Liver (tissue), 9 donors: Measurements from ENCODE around the gene ZNF423. TPM values are rescaled to one million over a fixed set of nuclear protein-coding genes. Genes with fewer than 3 reads are reported as not detected.

Source experiments
- DNase-seq: peaks from one replicate; pipeline ENCODE4 v3.0.0-alpha.2; 2017; ENCODE audit warnings: low spot score
- H3K27ac ChIP-seq, 2 donors: one replicate each; pipeline ENCODE4 v1.7.0; 2013; ENCODE audit warnings: inconsistent platforms in 2 of 2, low read length in 2 of 2, control low read depth in 1 of 2, low read depth in 1 of 2, mild to moderate bottlenecking in 1 of 2
- H3K27me3 ChIP-seq, 4 donors: one replicate each; pipeline versions ENCODE4 v1.6.1 to v1.7.0; 2013; ENCODE audit warnings: low read length in 3 of 4, inconsistent platforms in 1 of 4, mild to moderate bottlenecking in 1 of 4, moderate library complexity in 1 of 4; ENCODE audit not compliant: control insufficient read depth in 4 of 4, insufficient read depth in 4 of 4
- H3K36me3 ChIP-seq, 4 donors: one replicate each; pipeline versions ENCODE4 v1.6.1 to v1.7.0; 2013; ENCODE audit warnings: low read length in 3 of 4, mild to moderate bottlenecking in 3 of 4, low read depth in 1 of 4, moderate library complexity in 1 of 4; ENCODE audit not compliant: control insufficient read depth in 4 of 4, insufficient read depth in 3 of 4
- H3K4me1 ChIP-seq, 4 donors: one replicate each; pipeline versions ENCODE4 v1.6.1 to v1.7.0; 2013; ENCODE audit warnings: low read length in 3 of 4, mild to moderate bottlenecking in 3 of 4, moderate library complexity in 1 of 4; ENCODE audit not compliant: control insufficient read depth in 4 of 4, insufficient read depth in 4 of 4
- H3K4me3 ChIP-seq, 3 donors: one replicate each; pipeline versions ENCODE4 v1.6.1 to v1.7.0; 2013; ENCODE audit warnings: low read length in 3 of 3, control low read depth in 1 of 3, low read depth in 1 of 3, mild to moderate bottlenecking in 1 of 3
- H3K9ac ChIP-seq, 2 donors: one replicate each; pipeline ENCODE4 v1.7.0; 2013; ENCODE audit warnings: low read length in 2 of 2, mild to moderate bottlenecking in 2 of 2, moderate library complexity in 2 of 2, control low read depth in 1 of 2, low read depth in 1 of 2
- H3K9me3 ChIP-seq, 4 donors: one replicate each; pipeline versions ENCODE4 v1.6.1 to v1.7.0; 2013; ENCODE audit warnings: low read length in 3 of 4; ENCODE audit not compliant: control insufficient read depth in 4 of 4
- NR2F2 ChIP-seq: IDR thresholded peaks from 2 replicates; pipeline ENCODE4 v1.6.1; 2016; ENCODE audit warnings: antibody characterized with exemption
- SP1 ChIP-seq: IDR thresholded peaks from 2 replicates; pipeline ENCODE4 v1.6.1; 2018; ENCODE audit warnings: antibody characterized with exemption, mild to moderate bottlenecking
- TAF1 ChIP-seq: conservative IDR thresholded peaks from 2 replicates; pipeline ENCODE4 v1.6.1; 2016; ENCODE audit warnings: antibody characterized with exemption, mild to moderate bottlenecking
- WGBS: extraction: QIAGEN DNeasy Blood & Tissue Kit; methylation state at CpG from one replicate; pipeline ENCODE4 v1.1.7; 2013; 5-methylcytosine and 5-hydroxymethylcytosine counted together
- polyA plus RNA-seq, 2 donors: library from polyadenylated mRNA; stranded (reverse) in 1 of 2; unstranded in 1 of 2; fragments of 200-250 nt in 1 of 2; fragments of >200 nt in 1 of 2; fragmentation: Nextera tagmentation in 1 of 2; extraction: Ambion mirVana in 1 of 2; gene quantifications; one replicate each; pipeline versions ENCODE4 v1.2.1 to v1.2.3, GENCODE V29; 2013 to 2015
- total RNA-seq, 2 donors: library from RNA; depleted of rRNA; stranded (reverse); fragments of >200 nt; gene quantifications; one replicate each; pipeline ENCODE4 v1.2.3, GENCODE V29; 2014
- TF ChIP-seq, protein P1 (sequence below): fragments of 150-350 bp; IDR thresholded peaks from 2 replicates; pipeline ENCODE4 v1.5.1; 2017; ENCODE audit warnings: improper control_type of control experiment, low read depth, low read length; ENCODE audit not compliant: missing input control
- TF ChIP-seq, protein P2 (sequence below): IDR thresholded peaks from 2 replicates; pipeline ENCODE4 v1.6.1; 2016; ENCODE audit warnings: antibody characterized with exemption
- TF ChIP-seq, protein P3 (sequence below): IDR thresholded peaks from 2 replicates; pipeline ENCODE4 v1.6.1; 2016; ENCODE audit warnings: antibody characterized with exemption, mild to moderate bottlenecking
- donor health status: healthy.
- donor health status: healthy.
- donor health status: healthy.
- donor health status: healthy.
- donor health status: healthy.

Gene ZNF423
- total and polyA plus RNA-seq, 4 donors: 0.24 to 1.6 (median 0.39) TPM

DNA sequence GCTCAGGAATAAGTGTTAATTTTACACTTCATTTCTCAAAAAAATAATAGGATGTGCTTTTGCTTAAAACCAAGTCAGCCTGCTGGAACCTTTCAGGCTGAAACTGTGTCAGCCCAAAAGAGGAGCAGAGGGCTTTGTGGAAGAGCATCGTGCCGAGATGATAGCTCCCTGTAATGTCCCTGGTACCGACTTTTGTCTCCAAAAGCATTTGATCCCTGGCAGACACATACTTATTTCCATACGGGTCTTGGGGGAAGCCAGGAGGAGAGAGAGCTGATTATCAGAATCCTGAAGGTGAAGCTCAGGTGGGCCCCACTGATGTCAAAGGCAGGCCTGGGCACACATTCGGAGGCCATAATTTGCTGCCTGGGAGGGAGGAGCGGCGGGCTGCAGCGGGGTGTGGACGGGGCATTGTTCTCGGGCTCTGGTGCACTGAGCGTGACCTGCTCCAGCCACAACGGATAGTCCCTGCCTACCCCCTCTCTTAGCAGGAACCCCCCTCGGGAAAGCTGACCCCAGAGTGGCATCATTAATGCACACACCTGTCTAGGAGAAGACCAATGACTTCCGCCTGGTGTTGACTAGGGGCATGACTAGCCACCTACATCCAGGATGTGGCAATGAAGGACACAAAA lies 326.4 kb downstream of the ZNF423 start:
- TF ChIP-seq, protein P1, sequence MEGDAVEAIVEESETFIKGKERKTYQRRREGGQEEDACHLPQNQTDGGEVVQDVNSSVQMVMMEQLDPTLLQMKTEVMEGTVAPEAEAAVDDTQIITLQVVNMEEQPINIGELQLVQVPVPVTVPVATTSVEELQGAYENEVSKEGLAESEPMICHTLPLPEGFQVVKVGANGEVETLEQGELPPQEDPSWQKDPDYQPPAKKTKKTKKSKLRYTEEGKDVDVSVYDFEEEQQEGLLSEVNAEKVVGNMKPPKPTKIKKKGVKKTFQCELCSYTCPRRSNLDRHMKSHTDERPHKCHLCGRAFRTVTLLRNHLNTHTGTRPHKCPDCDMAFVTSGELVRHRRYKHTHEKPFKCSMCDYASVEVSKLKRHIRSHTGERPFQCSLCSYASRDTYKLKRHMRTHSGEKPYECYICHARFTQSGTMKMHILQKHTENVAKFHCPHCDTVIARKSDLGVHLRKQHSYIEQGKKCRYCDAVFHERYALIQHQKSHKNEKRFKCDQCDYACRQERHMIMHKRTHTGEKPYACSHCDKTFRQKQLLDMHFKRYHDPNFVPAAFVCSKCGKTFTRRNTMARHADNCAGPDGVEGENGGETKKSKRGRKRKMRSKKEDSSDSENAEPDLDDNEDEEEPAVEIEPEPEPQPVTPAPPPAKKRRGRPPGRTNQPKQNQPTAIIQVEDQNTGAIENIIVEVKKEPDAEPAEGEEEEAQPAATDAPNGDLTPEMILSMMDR: no peak
- TF ChIP-seq, protein P2, sequence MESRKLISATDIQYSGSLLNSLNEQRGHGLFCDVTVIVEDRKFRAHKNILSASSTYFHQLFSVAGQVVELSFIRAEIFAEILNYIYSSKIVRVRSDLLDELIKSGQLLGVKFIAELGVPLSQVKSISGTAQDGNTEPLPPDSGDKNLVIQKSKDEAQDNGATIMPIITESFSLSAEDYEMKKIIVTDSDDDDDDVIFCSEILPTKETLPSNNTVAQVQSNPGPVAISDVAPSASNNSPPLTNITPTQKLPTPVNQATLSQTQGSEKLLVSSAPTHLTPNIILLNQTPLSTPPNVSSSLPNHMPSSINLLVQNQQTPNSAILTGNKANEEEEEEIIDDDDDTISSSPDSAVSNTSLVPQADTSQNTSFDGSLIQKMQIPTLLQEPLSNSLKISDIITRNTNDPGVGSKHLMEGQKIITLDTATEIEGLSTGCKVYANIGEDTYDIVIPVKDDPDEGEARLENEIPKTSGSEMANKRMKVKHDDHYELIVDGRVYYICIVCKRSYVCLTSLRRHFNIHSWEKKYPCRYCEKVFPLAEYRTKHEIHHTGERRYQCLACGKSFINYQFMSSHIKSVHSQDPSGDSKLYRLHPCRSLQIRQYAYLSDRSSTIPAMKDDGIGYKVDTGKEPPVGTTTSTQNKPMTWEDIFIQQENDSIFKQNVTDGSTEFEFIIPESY: no peak
- no peak for DNase-seq
- Histone ChIP-seq H3K9ac (no peak overlapping the region), H3K27ac (no peak overlapping the region), H3K27me3 (no peaks in the 10 kb centered on the region), H3K9me3 (no peaks in the 10 kb centered on the region), H3K4me1 (peaks cover 0 to 4% (median 0%) of the 10 kb centered on the region in 4 donors), H3K36me3 (no peaks in the 10 kb centered on the region), H3K4me3 (no peak overlapping the region)
- 92% methylated on average over 14 of the region's 14 CpGs for WGBS

DNA sequence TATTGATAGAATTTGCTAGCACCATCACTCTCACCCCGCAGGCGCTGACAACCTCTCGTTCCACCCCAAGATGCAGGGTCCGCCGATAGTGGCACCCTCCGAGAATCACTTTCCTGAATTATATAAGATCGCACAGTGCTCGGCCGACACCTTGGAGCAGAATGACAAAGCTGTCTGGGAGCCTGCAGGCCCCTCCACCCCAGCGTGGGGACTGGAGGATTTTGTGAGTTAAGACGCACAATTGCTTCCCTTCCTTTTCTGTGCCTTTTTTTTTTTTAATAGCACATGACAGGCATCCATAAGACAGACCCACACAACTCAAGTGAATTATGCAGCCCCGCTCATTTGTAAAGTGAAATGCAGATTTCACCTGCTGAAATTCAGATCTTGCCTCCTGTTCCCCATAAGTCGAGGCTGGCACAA lies 327.0 kb downstream of the ZNF423 start:
- H3K4me3 ChIP-seq: peak overlapping the region in 1 of 3 donors; percentile 4
- no peak for DNase-seq
- no peak overlapping the region for H3K27ac ChIP-seq
- H3K9me3 ChIP-seq: no peaks in the 10 kb centered on the region
- TF ChIP-seq SP1: no peak
- TF ChIP-seq, protein P2: no peak
- no peak for TF ChIP-seq NR2F2
- TF ChIP-seq, protein P3, sequence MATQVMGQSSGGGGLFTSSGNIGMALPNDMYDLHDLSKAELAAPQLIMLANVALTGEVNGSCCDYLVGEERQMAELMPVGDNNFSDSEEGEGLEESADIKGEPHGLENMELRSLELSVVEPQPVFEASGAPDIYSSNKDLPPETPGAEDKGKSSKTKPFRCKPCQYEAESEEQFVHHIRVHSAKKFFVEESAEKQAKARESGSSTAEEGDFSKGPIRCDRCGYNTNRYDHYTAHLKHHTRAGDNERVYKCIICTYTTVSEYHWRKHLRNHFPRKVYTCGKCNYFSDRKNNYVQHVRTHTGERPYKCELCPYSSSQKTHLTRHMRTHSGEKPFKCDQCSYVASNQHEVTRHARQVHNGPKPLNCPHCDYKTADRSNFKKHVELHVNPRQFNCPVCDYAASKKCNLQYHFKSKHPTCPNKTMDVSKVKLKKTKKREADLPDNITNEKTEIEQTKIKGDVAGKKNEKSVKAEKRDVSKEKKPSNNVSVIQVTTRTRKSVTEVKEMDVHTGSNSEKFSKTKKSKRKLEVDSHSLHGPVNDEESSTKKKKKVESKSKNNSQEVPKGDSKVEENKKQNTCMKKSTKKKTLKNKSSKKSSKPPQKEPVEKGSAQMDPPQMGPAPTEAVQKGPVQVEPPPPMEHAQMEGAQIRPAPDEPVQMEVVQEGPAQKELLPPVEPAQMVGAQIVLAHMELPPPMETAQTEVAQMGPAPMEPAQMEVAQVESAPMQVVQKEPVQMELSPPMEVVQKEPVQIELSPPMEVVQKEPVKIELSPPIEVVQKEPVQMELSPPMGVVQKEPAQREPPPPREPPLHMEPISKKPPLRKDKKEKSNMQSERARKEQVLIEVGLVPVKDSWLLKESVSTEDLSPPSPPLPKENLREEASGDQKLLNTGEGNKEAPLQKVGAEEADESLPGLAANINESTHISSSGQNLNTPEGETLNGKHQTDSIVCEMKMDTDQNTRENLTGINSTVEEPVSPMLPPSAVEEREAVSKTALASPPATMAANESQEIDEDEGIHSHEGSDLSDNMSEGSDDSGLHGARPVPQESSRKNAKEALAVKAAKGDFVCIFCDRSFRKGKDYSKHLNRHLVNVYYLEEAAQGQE: no peak
- no peak for TF ChIP-seq TAF1
- H3K36me3 ChIP-seq: no peaks in the 10 kb centered on the region
- H3K9ac ChIP-seq: no peak overlapping the region
- H3K4me1 ChIP-seq: peaks cover 0 to 4% (median 0%) of the 10 kb centered on the region in 4 donors
- 76% methylated on average over 13 of the region's 13 CpGs for WGBS
- no peaks in the 10 kb centered on the region for H3K27me3 ChIP-seq
